HepG2 (cell line): ENCODE measurements around the gene MYL9. TPM values are rescaled to one million over a fixed set of nuclear protein-coding genes. Genes with fewer than 3 reads are reported as not detected.

ENCODE experiments used
- ATAC-seq: fragments of 200-7000 bp; cut with Tn5 transposase; 3 replicates; pipeline ENCODE4 v1.9.1; 2020; ENCODE audit warnings: mild to moderate bottlenecking, moderate library complexity
- BruUV-seq: library from RNA; stranded (reverse); fragments of 400-500 nt; replicated peaks from 2 replicates; lab custom pipeline; 2021; lab: Mats Ljungman, UMichigan
- CTCF ChIA-PET: fragments of 300-600 bp; formaldehyde crosslinking; extraction: SDS; loops from one replicate; lab custom pipeline; 2021; ENCODE audit warnings: low total read pairs, inconsistent platforms, low intra/inter-chr PET ratio; lab: Yijun Ruan, JAX
- POLR2A ChIA-PET: fragments of 350-600 bp; sonication (Branson Sonifier 250); formaldehyde crosslinking; loops from one replicate; lab custom pipeline; 2020; ENCODE audit warnings: antibody characterized with exemption, inconsistent platforms; lab: Yijun Ruan, JAX
- DNase-seq: peaks from one replicate; pipeline ENCODE4 v3.0.0-alpha.2; 2015; ENCODE audit warnings: low spot score
- FAIRE-seq: peaks from 3 replicates; lab custom pipeline; 2011; peaks lifted over from hg19 to GRCh38; lab: Jason Lieb, UNC
- H2AFZ ChIP-seq: one replicate; pipeline ENCODE4 v1.6.1; 2011; ENCODE audit warnings: low read length, inconsistent platforms
- H3K27ac ChIP-seq: fragments of 300-600 bp; 3 replicates; pipeline ENCODE4 v1.8.0; 2011; ENCODE audit warnings: mixed run types, mild to moderate bottlenecking, mixed read lengths, low read length, inconsistent platforms; ENCODE audit not compliant: insufficient read depth; ENCODE audit errors: extremely low read length
- H3K27me3 ChIP-seq, 2 experiments: fragments of 200-600 bp in 1 of 2; 2 replicates in 1 of 2; 3 replicates in 1 of 2; pipeline versions ENCODE4 v1.6.0 to v1.8.0; 2011; ENCODE audit warnings: low read length in 2 of 2, mild to moderate bottlenecking in 2 of 2, moderate library complexity in 2 of 2, inconsistent platforms in 1 of 2; ENCODE audit not compliant: insufficient read depth in 2 of 2, control insufficient read depth in 1 of 2
- H3K36me3 ChIP-seq, 2 experiments: fragments of 200-600 bp in 1 of 2; replicated peaks in 1 of 2; 2 replicates in 1 of 2; 3 replicates in 1 of 2; pipeline versions ENCODE4 v1.5.1 to v1.8.0; 2011; ENCODE audit warnings: low read length in 2 of 2, inconsistent platforms in 1 of 2; ENCODE audit not compliant: insufficient read depth in 2 of 2, control insufficient read depth in 1 of 2
- H3K4me1 ChIP-seq: 2 replicates; pipeline ENCODE4 v1.5.1; 2012; ENCODE audit warnings: low read length, inconsistent platforms; ENCODE audit not compliant: insufficient read depth
- H3K4me2 ChIP-seq: 2 replicates; pipeline ENCODE4 v1.6.0; 2011; ENCODE audit warnings: low read depth, low read length, inconsistent platforms
- H3K4me3 ChIP-seq, 3 experiments: fragments of 200-600 bp in 1 of 3; sonication (generic), shearing (Covaris generic) in 1 of 3; replicated peaks in 1 of 3; 2 replicates each; pipeline ENCODE4 v1.5.1; 2011 to 2016; ENCODE audit warnings: low read length in 3 of 3, inconsistent platforms in 2 of 3, low read depth in 2 of 3, mild to moderate bottlenecking in 2 of 3, control low read depth in 1 of 3, mixed read lengths in 1 of 3; ENCODE audit not compliant: insufficient read depth in 1 of 3
- H3K79me2 ChIP-seq: one replicate; pipeline ENCODE4 v1.6.1; 2011; ENCODE audit warnings: low read length, inconsistent platforms; ENCODE audit not compliant: insufficient read depth
- H3K9ac ChIP-seq: 2 replicates; pipeline ENCODE4 v1.6.0; 2011; ENCODE audit warnings: mild to moderate bottlenecking, low read depth, low read length, inconsistent platforms; ENCODE audit not compliant: insufficient read depth
- H3K9me3 ChIP-seq: 2 replicates; pipeline ENCODE4 v1.5.1; 2012; ENCODE audit warnings: mild to moderate bottlenecking, low read length
- H4K20me1 ChIP-seq: 2 replicates; pipeline ENCODE4 v1.6.0; 2011; ENCODE audit warnings: inconsistent platforms, mild to moderate bottlenecking, low read length, moderate library complexity; ENCODE audit not compliant: insufficient read depth
- ARNTL ChIP-seq: sonication (generic); formaldehyde crosslinking; IDR thresholded peaks from 2 replicates; pipeline ENCODE4 v1.4.0; 2020; ENCODE audit warnings: mild to moderate bottlenecking, missing genetic modification reagents
- ATF7-NPFF ChIP-seq: sonication (generic); formaldehyde crosslinking; IDR thresholded peaks from 2 replicates; pipeline ENCODE4 v1.8.1; 2023; ENCODE audit warnings: mild to moderate bottlenecking, low read depth, missing genetic modification reagents, moderate library complexity
- CEBPB ChIP-seq: IDR thresholded peaks from 2 replicates; pipeline ENCODE4 v1.6.1; 2011; ENCODE audit warnings: low read depth, low read length, improper control_type of control experiment, borderline replicate concordance
- GPN1 ChIP-seq: sonication (generic); formaldehyde crosslinking; IDR thresholded peaks from 2 replicates; pipeline ENCODE4 v1.5.1; 2020; ENCODE audit warnings: missing genetic modification reagents, borderline replicate concordance
- GTF3A ChIP-seq: sonication (generic); formaldehyde crosslinking; conservative IDR thresholded peaks from 2 replicates; pipeline ENCODE4 v1.4.0; 2020; ENCODE audit warnings: mild to moderate bottlenecking, missing genetic modification reagents
- KAT8 ChIP-seq: IDR thresholded peaks from 2 replicates; pipeline ENCODE4 v1.6.1; 2016; ENCODE audit warnings: missing genetic modification reagents, missing compliant biosample characterization
- KLF11 ChIP-seq: IDR thresholded peaks from 2 replicates; pipeline ENCODE4 v1.6.1; 2016; ENCODE audit warnings: missing compliant biosample characterization
- KMT2B ChIP-seq: IDR thresholded peaks from 2 replicates; pipeline ENCODE4 v1.6.1; 2016; ENCODE audit warnings: missing genetic modification reagents, missing compliant biosample characterization
- MIER2 ChIP-seq: IDR thresholded peaks from 2 replicates; pipeline ENCODE4 v1.6.1; 2016; ENCODE audit warnings: missing biosample characterization, missing genetic modification reagents
- MTERF4 ChIP-seq: sonication (generic); formaldehyde crosslinking; IDR thresholded peaks from 2 replicates; pipeline ENCODE4 v1.8.0; 2023; ENCODE audit warnings: mild to moderate bottlenecking, missing genetic modification reagents
- MXD4 ChIP-seq: IDR thresholded peaks from 2 replicates; pipeline ENCODE4 v1.6.1; 2016; ENCODE audit warnings: mild to moderate bottlenecking, missing biosample characterization, missing genetic modification reagents
- PHF8 ChIP-seq: sonication (generic); formaldehyde crosslinking; IDR thresholded peaks from 2 replicates; pipeline ENCODE4 v1.5.0; 2020; ENCODE audit warnings: missing genetic modification reagents
- SAP130 ChIP-seq: IDR thresholded peaks from 2 replicates; pipeline ENCODE4 v1.6.1; 2016; ENCODE audit warnings: low read depth
- U2AF2 ChIP-seq: fragments of 200-400 bp; formaldehyde crosslinking; IDR thresholded peaks from 2 replicates; pipeline ENCODE4 v1.6.1; 2017; ENCODE audit warnings: low read depth, mild to moderate bottlenecking, low read length
- ZNF317 ChIP-seq: sonication (generic); formaldehyde crosslinking; IDR thresholded peaks from 2 replicates; pipeline ENCODE4 v1.5.0; 2020; ENCODE audit warnings: mild to moderate bottlenecking, missing genetic modification reagents
- ZNF512 ChIP-seq: sonication (generic); formaldehyde crosslinking; IDR thresholded peaks from 2 replicates; pipeline ENCODE4 v1.4.0; 2020; ENCODE audit warnings: mild to moderate bottlenecking, missing genetic modification reagents
- ZNF746 ChIP-seq: sonication (generic); formaldehyde crosslinking; IDR thresholded peaks from 2 replicates; pipeline ENCODE4 v1.8.0; 2022; ENCODE audit warnings: mild to moderate bottlenecking, missing genetic modification reagents
- ZSCAN30 ChIP-seq: sonication (generic); formaldehyde crosslinking; IDR thresholded peaks from 2 replicates; pipeline ENCODE4 v1.5.0; 2020; ENCODE audit warnings: mild to moderate bottlenecking, missing genetic modification reagents
- ZSCAN31 ChIP-seq: sonication (generic); formaldehyde crosslinking; IDR thresholded peaks from 2 replicates; pipeline ENCODE4 v1.5.0; 2020; ENCODE audit warnings: low read depth, mild to moderate bottlenecking, missing genetic modification reagents
- WGBS: methylation state at CpG from one replicate; pipeline ENCODE4 v1.1.6; 2017; ENCODE audit warnings: low lambda C conversion rate; 5-methylcytosine and 5-hydroxymethylcytosine counted together
- in situ Hi-C: cut with HindIII; loops from 2 replicates; pipeline ENCODE4 v1.10.0; 2017; ENCODE audit warnings: low pct_unique_long_range_greater_than_20kb; ENCODE audit not compliant: extremely low pct_ligation_motif_present
- intact Hi-C: fragments of 100-400 bp; cut with micrococcal nuclease; formaldehyde crosslinking; loops from one replicate; pipeline ENCODE4 v1.10.0; 2022; ENCODE audit not compliant: unreplicated experiment
- polyA plus RNA-seq, 8 experiments: library from polyadenylated mRNA; depleted of rRNA in 3 of 8; stranded (reverse) in 7 of 8; unstranded in 1 of 8; fragments of >200 nt; fragmentation: Illumina TruSeq in 4 of 8; extraction: Trizol in 4 of 8; gene quantifications; 2 replicates each; pipeline versions ENCODE4 v1.2.1 to v1.2.3, GENCODE V29; 2011 to 2016; ENCODE audit warnings: low read depth in 4 of 8, missing spikeins in 1 of 8, mixed read lengths in 1 of 8; ENCODE audit not compliant: insufficient read depth in 1 of 8
- total RNA-seq, 5 experiments: library from RNA; depleted of rRNA; stranded (reverse); fragments of >200 nt; fragmentation: Illumina TruSeq; extraction: Trizol; gene quantifications; 2 replicates each; pipeline ENCODE4 v1.2.3, GENCODE V29; 2016; ENCODE audit warnings: low read depth in 1 of 5
- TF ChIP-seq, protein P1 (sequence below): sonication (generic); formaldehyde crosslinking; IDR thresholded peaks from 2 replicates; pipeline ENCODE4 v1.4.0; 2020; ENCODE audit warnings: missing genetic modification reagents
- TF ChIP-seq, protein P2 (sequence below): sonication (generic); formaldehyde crosslinking; IDR thresholded peaks from 2 replicates; pipeline ENCODE4 v1.5.1; 2020; ENCODE audit warnings: mild to moderate bottlenecking, missing genetic modification reagents, borderline replicate concordance

MYL9 gene
- total and polyA plus RNA-seq, 2 of the 13 experiments (the other 11 are each of a cell fraction or from before 2014, with no cell fraction given): 0.87 to 2.2 TPM

- ATAC-seq (peak; percentile 57), FAIRE-seq (peak; percentile 81), DNase-seq (peak; percentile 73)
- no TSS peak for BruUV-seq
- CTCF ChIA-PET: interaction anchor here (1.3 to 2.2 kb wide), 4 partner anchors 13 to 49 kb away, joined by 3 to 40 read pairs (median 8); partner anchors contain the start of gene RAB5IF
- no peak overlapping the region for H3K4me2 ChIP-seq
- no peaks in the 10 kb centered on the region for H3K9me3 ChIP-seq
- POLR2A ChIA-PET: interaction anchor here (0.7 to 5.7 kb wide), 7 partner anchors 9 to 131 kb away, joined by 3 to 38 read pairs (median 3); partner anchors contain the start of genes RAB5IF and TGIF2
- H3K79me2 ChIP-seq: no peaks in the 10 kb centered on the region
- no peaks in the 10 kb centered on the region for H3K27me3 ChIP-seq
- H2AFZ ChIP-seq: no peak overlapping the region
- H3K27ac ChIP-seq: no peak overlapping the region
- in situ Hi-C loops (loop anchor here (5.0 kb wide), 1 partner anchor 35 kb away; no protein-coding TSS in a partner anchor), intact Hi-C loops (loop anchor here (1.0 kb wide), 2 partner anchors 17 to 36 kb away; no protein-coding TSS in a partner anchor)
- H4K20me1 ChIP-seq: no peaks in the 10 kb centered on the region
- H3K9ac ChIP-seq: no peak overlapping the region
- no peaks in the 10 kb centered on the region for H3K4me1 ChIP-seq
- 94% methylated on average over 9 of the region's 9 CpGs for WGBS
- H3K36me3 ChIP-seq: peaks cover 21 to 31% of the 10 kb centered on the region in 2 experiments
- no peak overlapping the region for H3K4me3 ChIP-seq
- TF ChIP-seq GPN1 (CRISPR knock-in tag): no peak
- no peak for TF ChIP-seq U2AF2
- TF ChIP-seq ZNF512 (CRISPR knock-in tag): no peak
- TF ChIP-seq ARNTL (CRISPR knock-in tag): no peak
- no peak for TF ChIP-seq ATF7-NPFF (CRISPR knock-in tag)
- TF ChIP-seq, protein P1, sequence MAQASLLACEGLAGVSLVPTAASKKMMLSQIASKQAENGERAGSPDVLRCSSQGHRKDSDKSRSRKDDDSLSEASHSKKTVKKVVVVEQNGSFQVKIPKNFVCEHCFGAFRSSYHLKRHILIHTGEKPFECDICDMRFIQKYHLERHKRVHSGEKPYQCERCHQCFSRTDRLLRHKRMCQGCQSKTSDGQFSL (CRISPR knock-in tag): no peak
- TF ChIP-seq CEBPB: no peak
- peak; percentile 24; the same call in 1 of the 2 replicates for TF ChIP-seq KMT2B (CRISPR knock-in tag)
- TF ChIP-seq ZSCAN31 (CRISPR knock-in tag): no peak
- no peak for TF ChIP-seq MTERF4 (CRISPR knock-in tag)
- no peak for TF ChIP-seq ZNF317 (CRISPR knock-in tag)
- TF ChIP-seq, protein P2, sequence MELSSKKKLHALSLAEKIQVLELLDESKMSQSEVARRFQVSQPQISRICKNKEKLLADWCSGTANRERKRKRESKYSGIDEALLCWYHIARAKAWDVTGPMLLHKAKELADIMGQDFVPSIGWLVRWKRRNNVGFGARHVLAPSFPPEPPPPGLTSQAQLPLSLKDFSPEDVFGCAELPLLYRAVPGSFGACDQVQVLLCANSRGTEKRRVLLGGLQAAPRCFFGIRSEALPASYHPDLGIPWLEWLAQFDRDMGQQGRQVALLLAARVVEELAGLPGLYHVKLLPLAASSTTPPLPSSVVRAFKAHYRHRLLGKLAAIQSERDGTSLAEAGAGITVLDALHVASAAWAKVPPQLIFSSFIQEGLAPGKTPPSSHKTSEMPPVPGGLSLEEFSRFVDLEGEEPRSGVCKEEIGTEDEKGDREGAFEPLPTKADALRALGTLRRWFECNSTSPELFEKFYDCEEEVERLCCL: no peak
- no peak for TF ChIP-seq MXD4 (CRISPR knock-in tag)
- TF ChIP-seq PHF8 (CRISPR knock-in tag): 0 out of 2 replicates have a peak, but pooled peaks have one; percentile 36
- TF ChIP-seq KLF11 (CRISPR knock-in tag): no peak
- TF ChIP-seq ZNF746: no peak
- TF ChIP-seq ZSCAN30: no peak
- no peak for TF ChIP-seq MIER2 (CRISPR knock-in tag)
- no peak for TF ChIP-seq GTF3A (CRISPR knock-in tag)
- peak; percentile 52; the same call in 1 of the 2 replicates for TF ChIP-seq KAT8
- peak; percentile 38; the same call in 1 of the 2 replicates for TF ChIP-seq SAP130 (CRISPR knock-in tag)
Measured at GRCh38 chr20:36591854-36592641, 50.7 kb downstream of the MYL9 start.
